Mucosa of stomach (tissue), 1 donor: ENCODE measurements around the gene TOP2A.
A peak's percentile ranks its signal among the peaks of the same experiment; 100 is the strongest.

Experiments
- H3K27me3 ChIP-seq: one replicate; pipeline ENCODE4 v1.7.0; 2013; ENCODE audit warnings: mild to moderate bottlenecking, low read length; ENCODE audit not compliant: control insufficient read depth, insufficient read depth
- H3K36me3 ChIP-seq: one replicate; pipeline ENCODE4 v1.7.0; 2013; ENCODE audit warnings: low read length; ENCODE audit not compliant: control insufficient read depth, insufficient read depth
- H3K4me1 ChIP-seq: one replicate; pipeline ENCODE4 v1.7.0; 2013; ENCODE audit warnings: mild to moderate bottlenecking, low read length; ENCODE audit not compliant: control insufficient read depth, insufficient read depth
- H3K4me3 ChIP-seq: one replicate; pipeline ENCODE4 v1.7.0; 2013; ENCODE audit warnings: low read length
- H3K9ac ChIP-seq: one replicate; pipeline ENCODE4 v1.7.0; 2013; ENCODE audit warnings: mild to moderate bottlenecking, low read length, moderate library complexity
- H3K9me3 ChIP-seq: one replicate; pipeline ENCODE4 v1.7.0; 2013; ENCODE audit warnings: mild to moderate bottlenecking, low read length, moderate library complexity; ENCODE audit not compliant: control insufficient read depth
- donor health status: Pancreatic carcinoma.

Gene TOP2A

DNA sequence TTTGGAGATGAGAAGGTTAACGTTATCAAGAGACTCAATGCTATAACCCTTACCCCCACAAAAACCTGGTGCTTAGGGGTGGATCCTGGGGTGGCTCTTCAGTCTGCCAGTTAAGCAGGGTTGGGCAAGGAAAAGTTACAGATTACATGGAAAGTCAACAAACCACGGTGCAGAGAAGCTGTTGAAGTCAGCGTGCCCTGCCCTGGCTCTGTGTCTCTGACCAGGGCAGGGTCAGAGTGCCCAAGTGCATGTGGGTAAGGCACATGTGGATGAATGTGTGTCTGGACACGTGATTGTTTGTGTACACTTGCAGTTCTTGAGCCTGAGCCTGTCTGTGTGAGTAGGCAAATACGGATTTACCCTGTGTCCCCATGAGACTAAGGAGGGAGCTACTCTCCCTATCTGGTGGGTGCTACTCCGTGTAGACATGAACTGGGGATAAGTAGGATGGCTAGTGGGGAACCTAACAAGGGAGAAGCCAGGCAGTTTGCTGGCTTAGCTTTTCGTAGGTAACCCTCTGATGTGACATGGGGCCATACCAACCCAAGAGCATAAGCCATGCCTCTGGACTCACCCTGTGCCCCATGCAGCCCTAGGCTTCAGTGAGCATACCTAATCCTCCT, 31.1 kb upstream of the TOP2A start:
- peak overlapping the region; percentile 11 for H3K4me3 ChIP-seq
- no peaks in the 10 kb centered on the region for H3K27me3 ChIP-seq
- peaks cover 9% of the 10 kb centered on the region for H3K36me3 ChIP-seq
- peaks cover 84% of the 10 kb centered on the region for H3K4me1 ChIP-seq
- H3K9me3 ChIP-seq = no peaks in the 10 kb centered on the region
- peak overlapping the region; percentile 50 for H3K9ac ChIP-seq

DNA sequence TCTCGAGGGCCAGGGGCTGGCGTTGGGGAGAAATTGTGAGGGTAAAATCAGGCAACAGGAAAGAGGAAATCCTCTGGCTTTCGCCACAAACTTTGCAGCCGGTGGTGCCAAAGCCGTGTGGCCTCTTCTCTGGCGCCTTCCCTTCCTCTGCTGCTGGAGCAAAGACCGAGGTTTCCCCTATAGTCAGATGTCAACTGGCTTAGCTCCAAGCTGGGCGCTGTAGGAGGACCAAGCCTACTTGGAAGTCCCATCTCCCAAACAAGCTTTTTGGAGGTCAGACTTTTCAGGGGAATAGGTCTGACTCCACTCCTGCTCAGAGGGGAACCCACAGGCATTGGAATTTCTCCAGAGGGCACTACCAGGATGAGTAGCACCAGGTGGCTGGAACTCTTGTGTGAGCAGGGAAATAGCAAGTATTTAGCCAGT, 30.5 kb upstream of the TOP2A start:
- Histone ChIP-seq H3K9me3 (no peaks in the 10 kb centered on the region), H3K27me3 (no peaks in the 10 kb centered on the region), H3K4me1 (peaks cover 80% of the 10 kb centered on the region), H3K4me3 (peak overlapping the region; percentile 11), H3K9ac (peak overlapping the region; percentile 50), H3K36me3 (peaks cover 9% of the 10 kb centered on the region)

DNA sequence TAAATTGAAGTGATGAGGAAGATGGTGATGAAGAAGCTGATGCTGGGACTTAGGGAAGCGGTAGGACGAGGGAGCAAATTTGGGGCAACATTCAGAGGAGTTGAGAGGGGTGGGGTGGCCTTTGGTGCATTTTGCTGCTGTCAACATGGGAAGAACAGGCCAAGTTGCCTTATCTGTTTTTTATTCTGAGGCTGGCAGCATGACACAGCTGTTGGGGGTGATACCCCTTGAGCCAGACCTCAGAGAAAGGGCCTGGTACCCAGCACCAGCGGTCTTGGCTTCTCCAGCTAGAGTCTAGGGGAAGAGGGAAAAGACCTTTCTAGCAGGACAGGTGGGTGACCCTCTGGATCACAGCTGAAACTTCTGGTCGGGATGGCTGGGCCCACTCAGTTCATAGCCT, 30.1 kb upstream of the TOP2A start:
- Histone ChIP-seq H3K9ac (peak overlapping the region; percentile 50), H3K4me3 (peak overlapping the region; percentile 11), H3K9me3 (no peaks in the 10 kb centered on the region), H3K27me3 (no peaks in the 10 kb centered on the region), H3K4me1 (peaks cover 76% of the 10 kb centered on the region), H3K36me3 (peaks cover 7% of the 10 kb centered on the region)

DNA sequence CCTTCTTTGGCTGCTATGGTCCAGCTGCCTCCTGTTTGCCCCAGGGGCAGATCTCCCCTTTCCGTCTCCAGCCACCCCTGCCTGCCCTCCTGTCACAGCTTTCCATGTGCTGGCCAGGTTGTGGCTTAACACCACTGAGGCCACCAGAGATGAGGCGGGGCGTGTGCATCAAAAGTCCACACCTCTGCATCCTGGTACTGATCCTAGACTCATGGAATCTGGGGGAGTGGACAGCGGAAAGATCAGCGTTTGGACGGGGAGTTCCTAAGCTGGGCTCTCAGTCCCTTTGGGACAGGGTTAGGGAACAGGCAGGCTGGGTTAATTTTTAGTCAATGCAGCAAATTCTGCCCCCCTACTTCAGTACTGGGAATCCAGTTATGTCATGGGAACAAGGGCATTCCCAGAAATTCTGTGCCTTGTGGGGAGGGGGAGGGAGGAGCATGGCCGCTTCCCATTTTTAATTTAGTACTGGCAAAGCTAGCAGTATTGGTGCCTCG, 29.5 kb upstream of the TOP2A start:
- no peaks in the 10 kb centered on the region for H3K9me3 ChIP-seq
- peak overlapping the region; percentile 50 for H3K9ac ChIP-seq
- peaks cover under 1% of the 10 kb centered on the region for H3K36me3 ChIP-seq
- H3K27me3 ChIP-seq = no peaks in the 10 kb centered on the region
- H3K4me3 ChIP-seq = no peak overlapping the region
- peaks cover 70% of the 10 kb centered on the region for H3K4me1 ChIP-seq

DNA sequence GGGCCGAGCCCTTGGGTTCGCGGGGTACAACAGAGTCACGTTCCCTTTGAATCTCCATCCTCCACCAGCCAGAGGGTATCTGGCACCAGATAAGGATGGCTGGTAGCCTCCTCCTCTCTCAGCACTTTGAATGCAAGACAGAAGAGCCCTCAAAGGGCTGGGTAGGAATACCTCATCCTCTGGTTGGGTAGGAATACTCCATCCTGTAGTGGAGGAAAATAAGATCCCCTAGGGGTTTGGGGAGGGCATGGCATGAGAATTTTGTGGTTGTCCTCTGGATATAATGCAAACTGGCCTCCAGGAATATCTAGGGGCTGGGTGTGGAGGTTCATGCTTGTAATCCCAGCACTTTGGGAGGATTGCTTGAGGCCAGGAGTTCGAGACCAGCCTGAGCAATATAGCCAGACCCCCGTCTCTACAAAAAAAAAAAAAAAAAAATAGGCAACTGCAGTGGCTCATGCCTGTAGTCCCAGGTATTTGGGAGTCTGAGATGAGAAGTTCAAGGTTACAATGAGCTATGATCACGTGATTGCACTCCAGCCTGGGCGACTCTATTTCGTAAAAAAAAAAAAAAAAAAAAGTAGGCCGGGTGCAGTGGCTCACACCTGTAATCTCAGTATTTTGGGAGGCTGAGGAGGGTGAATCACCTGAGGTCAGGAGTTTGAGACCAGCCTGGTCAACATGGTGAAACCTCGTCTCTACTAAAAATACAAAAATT, 28.2 kb upstream of the TOP2A start:
- Histone ChIP-seq H3K9me3 (no peaks in the 10 kb centered on the region), H3K4me1 (peaks cover 69% of the 10 kb centered on the region), H3K4me3 (peak overlapping the region; percentile 87), H3K27me3 (no peaks in the 10 kb centered on the region), H3K36me3 (no peaks in the 10 kb centered on the region), H3K9ac (peak overlapping the region; percentile 85)

DNA sequence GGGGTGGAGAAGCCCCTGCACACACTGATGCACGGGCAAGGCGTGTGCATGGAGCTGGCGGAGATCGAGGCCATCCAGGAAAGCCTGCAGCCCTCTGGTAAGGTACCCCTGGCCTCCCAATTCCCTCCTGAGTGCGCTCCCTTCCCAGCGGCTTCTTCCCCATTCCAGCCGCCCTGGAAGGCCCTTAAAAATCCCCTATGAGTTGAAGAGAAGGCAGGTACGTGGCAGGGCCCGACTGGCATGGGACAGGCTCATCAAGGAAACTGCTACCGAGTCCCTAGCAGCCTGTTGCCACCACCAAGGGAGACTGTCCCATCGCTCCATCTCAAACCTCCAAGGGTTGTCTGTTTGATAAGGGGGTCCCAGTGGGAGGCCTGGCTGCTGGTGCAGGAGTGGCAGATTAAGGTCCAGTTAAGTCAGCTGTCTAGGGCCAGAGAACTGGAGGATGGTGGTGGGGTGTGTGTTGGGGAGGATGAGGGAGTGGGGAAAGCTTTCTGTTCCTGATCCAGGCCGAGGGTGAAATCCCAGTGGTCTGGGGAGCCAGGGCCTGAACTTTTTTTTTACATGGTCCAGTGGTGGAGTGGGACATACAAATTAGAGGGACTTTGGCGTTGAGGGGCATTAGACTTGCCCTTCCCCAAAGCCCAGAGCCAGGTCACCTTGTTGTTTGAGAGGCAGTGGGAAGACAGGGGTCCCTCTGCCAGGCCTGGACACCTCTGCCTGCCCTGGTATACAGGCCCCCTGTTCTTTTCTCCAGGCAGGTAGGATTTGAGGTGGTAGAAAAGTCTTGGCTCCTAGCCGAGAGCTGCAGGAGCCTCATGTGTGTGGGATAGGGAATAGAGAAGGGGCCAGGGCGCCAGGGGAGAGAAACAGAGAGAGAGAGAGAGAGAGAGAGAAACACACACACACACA, 26.5 kb upstream of the TOP2A start:
- Histone ChIP-seq H3K4me1 (peaks cover 52% of the 10 kb centered on the region), H3K9ac (peak overlapping the region; percentile 85), H3K4me3 (peak overlapping the region; percentile 87), H3K36me3 (no peaks in the 10 kb centered on the region), H3K27me3 (no peaks in the 10 kb centered on the region), H3K9me3 (no peaks in the 10 kb centered on the region)

DNA sequence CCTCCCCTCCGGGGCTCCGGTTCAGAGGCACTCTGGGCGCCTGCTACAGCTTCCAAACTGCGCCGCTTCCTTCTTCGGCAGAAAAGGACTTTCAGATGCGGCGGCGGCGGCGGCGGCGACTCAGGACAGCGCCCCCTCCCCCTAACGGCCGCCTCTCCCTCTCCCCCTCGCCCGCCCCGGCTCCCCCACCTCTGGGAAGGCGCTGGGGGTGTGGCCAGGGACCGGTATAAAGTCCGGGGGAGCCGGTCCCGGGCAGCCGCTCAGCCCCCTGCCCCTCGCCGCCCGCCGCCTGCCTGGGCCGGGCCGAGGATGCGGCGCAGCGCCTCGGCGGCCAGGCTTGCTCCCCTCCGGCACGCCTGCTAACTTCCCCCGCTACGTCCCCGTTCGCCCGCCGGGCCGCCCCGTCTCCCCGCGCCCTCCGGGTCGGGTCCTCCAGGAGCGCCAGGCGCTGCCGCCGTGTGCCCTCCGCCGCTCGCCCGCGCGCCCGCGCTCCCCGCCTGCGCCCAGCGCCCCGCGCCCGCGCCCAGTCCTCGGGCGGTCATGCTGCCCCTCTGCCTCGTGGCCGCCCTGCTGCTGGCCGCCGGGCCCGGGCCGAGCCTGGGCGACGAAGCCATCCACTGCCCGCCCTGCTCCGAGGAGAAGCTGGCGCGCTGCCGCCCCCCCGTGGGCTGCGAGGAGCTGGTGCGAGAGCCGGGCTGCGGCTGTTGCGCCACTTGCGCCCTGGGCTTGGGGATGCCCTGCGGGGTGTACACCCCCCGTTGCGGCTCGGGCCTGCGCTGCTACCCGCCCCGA, 25.7 kb upstream of the TOP2A start, which contains the start of gene IGFBP4:
IGFBP4 (plus strand) TSS at position 255 of the 792 bp plus-strand sequence; CDS start at position 541, 286 bp downstream.
- H3K9ac ChIP-seq = peak within 1 kb of the TSS; percentile 85

DNA sequence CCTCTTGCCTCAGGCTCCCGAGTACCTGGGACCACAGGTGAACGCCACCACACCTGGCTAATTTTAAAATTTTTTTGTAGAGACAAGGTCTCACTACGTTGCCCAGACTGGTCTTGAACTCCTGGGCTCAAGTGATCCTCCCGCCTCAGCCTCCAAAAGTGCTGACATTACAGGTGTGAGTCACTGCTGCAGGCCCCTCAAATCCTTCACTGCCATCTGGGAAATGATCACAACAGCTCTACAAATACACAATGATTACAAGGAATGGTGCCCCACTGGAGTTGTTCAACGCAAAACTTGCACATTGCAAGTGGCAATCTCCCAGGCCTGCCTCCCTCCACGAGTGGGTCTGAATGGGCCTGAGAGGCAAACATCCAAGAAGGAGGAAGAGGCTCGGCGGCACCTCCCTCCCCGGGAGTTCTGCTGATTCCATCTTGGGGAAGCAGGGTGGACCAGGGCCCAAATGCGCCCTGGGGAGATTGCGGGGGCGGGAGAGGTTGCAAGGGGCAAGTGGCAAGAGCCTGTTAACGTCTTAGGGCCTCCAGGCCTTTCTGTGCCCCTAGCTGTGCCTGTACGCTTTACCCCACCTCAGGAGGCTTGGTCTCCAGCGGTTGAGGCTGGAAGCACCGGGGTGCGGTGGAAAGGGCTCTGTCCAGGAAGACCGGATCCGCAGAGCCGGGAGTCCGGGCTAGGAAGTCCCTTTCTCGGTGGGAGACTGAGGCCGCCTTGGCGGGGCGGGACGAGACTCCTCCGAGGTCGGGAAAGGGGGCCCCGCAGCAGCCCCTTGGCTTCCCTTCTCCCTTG, 24.9 kb upstream of the TOP2A start:
- Histone ChIP-seq H3K36me3 (no peaks in the 10 kb centered on the region), H3K4me3 (peak overlapping the region; percentile 43), H3K9ac (peak overlapping the region; percentile 77), H3K9me3 (no peaks in the 10 kb centered on the region), H3K27me3 (no peaks in the 10 kb centered on the region), H3K4me1 (peaks cover 36% of the 10 kb centered on the region)

More for the DNA sequence above, 25.7 kb upstream of the TOP2A start, which contains the start of gene IGFBP4:
- Histone ChIP-seq H3K9me3 (no peaks in the 10 kb centered on the region), H3K4me3 (peak within 1 kb of the TSS; percentile 87), H3K36me3 (no peaks in the 10 kb centered on the region), H3K27me3 (no peaks in the 10 kb centered on the region), H3K4me1 (peaks cover 44% of the 10 kb centered on the region)

DNA sequence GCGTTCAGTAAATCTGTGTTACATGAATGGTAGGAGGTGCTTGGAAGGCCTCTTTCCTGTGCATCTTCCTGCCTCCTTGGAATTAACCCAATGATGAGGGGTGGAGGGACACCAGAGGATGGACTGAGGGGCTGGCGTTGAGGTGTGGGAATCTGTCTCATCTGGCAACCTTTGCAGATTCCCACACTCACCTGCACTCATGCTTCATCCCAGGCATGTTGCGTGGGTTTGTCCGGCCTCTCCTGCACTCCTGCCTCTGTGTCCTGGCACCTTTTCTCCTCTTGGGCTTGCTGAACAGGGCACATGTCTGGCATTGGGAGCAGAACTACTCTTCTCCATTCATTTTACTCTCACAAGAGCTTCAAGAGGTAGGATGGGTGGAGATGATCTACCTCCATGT, 22.5 kb upstream of the TOP2A start:
- no peak overlapping the region for H3K4me3 ChIP-seq
- H3K9ac ChIP-seq = no peak overlapping the region
- no peaks in the 10 kb centered on the region for H3K27me3 ChIP-seq
- H3K9me3 ChIP-seq = no peaks in the 10 kb centered on the region
- H3K4me1 ChIP-seq = peaks cover 16% of the 10 kb centered on the region
- H3K36me3 ChIP-seq = no peaks in the 10 kb centered on the region

DNA sequence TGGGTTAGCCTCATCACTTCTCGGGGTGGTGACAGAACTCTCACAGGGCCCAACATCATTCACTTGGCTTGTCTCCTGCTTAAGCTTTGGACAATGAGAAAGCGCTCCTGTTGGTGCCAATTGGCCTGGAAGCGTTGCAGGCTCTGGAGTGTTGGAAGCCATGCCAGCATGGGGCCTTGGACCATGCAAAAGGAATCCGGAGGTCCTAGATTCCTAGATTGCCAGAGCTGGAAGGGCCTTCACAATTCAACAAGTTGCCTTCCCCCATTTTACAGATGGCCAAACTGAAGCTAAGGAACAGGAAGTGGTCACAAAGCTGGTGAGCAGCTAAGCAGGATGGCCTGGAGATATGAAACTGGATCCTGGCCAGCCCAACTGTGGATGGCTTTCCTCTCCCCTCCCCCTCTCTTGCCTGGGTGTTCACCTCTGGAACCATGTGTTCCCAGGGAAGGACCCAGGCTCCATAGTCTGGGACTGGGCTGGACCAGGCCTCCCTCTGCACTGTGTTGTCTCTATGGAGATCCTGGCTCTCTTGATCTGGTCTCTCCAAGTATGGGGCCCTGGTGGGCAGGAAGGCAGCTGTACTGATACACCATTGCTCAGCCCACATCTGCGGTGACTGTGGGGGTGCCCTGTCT, 19.5 kb upstream of the TOP2A start:
- Histone ChIP-seq H3K4me3 (no peak overlapping the region), H3K4me1 (peaks cover 4% of the 10 kb centered on the region), H3K9ac (no peak overlapping the region), H3K27me3 (no peaks in the 10 kb centered on the region), H3K36me3 (no peaks in the 10 kb centered on the region), H3K9me3 (no peaks in the 10 kb centered on the region)
